Left hindlimb (tissue), 1 donor: ENCODE results near the gene ZNF492.
"Not testable (repeated sequence)": the region's sequence is repeated elsewhere in the genome, so short reads cannot be mapped to it uniquely, and the experiment has no call there.

ENCODE experiments used
- DNase-seq: peaks from one replicate; pipeline ENCODE4 v3.0.0-alpha.2; 2018

ZNF492 gene

DNA sequence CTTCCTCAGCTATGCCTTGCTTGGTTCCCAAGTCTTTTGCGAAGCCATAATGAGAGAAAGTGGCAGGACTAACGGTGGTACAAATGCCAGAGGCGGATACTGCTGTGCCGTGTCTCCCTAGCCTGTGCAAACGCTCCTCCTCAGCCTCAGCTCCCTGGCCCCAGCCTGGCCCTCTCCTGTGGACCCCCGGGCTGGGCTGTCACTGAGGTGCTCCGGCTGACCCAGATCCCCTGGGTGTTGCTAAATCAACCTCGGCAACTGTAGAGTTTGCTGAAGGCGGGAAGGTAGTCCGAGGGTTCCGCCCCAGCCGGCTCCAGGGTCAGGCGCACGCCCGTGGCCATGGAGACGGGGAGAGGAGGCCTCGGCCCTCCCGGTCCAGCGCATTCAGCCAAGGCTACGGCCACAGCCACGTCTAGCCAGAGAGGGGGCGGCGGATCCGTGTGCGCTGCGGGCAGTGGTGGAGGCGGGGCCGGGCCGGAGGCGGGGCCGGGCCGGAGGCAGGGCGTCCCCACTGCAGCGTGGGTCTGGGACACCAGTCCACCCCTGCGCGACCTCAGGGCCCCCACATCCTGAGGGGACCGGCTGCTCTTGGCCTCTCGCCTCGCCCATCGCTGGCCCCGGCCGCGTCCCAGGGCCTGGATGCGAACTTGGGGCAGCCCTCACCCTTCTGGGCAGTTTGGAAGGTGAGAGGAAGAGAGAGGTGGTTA is 16.4 kb upstream of the ZNF492 start:
- DNase-seq, result no peak

DNA sequence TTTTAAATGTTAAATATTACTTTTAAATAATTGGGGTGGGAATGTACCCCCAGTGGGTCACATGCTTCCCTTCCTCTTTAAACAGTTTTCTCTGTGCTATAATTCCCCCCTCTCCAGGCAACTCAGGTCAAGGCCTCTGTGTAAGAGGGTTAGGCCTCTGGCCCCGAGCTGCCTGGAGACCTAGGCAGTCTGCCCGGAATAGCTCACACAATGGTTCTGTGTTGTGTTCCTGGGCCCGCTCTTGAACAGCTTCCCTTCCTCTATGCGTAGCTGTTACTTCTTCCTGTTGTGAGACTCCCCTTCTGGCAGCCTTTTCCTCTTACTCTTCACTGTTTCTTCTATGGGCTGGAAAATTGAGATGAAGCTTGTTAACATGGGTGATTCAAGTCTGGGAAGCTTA is 14.8 kb upstream of the ZNF492 start:
- DNase-seq, result no peak

DNA sequence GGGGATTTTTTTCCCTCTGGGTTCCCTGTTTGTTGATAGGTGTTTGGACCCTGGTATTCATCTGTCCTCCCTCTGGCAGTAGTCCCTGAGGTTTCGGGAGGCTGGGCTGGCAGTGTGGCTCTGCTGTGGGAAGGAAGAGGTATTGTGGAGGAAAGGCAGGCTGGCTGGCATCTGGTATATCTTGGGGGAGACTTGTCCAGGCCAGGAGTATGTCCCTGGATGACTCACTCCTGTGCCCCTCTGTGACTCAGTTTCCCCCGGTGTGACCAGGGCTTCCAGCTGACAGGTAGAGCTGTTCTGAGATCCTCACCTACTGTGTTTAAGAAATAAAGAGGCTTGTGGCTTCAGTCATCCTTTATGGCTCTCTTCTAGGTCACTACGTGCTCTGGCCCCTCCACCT is 14.2 kb upstream of the ZNF492 start:
- no peak for DNase-seq

DNA sequence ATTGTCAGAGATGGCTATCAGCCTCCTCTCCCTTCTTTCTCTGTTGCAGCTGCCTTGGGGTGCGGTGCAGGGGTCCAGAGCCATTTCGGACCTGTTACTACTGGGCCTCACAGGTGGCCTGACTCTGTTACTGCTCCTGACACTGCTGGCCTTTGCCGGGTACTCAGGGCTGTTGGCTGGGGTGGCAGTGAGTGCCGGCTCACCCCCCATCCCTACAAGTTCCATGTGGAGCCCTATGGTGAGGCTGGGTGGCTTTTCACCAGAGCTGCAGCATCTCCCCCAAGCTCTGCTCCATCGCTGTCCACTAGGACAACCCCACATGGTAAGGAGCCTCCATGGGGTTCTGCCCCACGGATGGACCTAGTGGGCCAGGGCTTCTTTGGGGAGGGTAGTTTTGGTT is 13.7 kb upstream of the ZNF492 start:
- DNase-seq, result no peak

DNA sequence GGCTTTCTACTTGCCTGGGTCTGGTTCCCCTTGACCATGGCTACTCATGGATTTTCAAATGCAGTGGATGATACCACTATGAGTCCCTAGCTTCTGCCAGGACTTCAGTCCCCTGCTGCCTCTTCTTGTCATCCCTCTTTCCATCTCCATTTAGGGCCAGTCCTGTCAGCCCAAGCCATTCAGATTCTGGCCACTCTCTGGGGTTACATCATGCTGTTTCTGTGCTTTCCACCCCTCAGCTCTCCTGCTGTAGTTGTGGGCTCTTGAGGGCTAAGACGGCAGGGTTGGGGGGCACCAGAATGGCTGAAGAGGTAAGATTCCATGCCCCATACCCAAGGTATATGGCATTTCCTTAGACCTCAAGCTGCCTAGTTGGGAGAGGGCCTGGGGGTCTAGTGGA is 13.2 kb upstream of the ZNF492 start:
- no peak for DNase-seq

DNA sequence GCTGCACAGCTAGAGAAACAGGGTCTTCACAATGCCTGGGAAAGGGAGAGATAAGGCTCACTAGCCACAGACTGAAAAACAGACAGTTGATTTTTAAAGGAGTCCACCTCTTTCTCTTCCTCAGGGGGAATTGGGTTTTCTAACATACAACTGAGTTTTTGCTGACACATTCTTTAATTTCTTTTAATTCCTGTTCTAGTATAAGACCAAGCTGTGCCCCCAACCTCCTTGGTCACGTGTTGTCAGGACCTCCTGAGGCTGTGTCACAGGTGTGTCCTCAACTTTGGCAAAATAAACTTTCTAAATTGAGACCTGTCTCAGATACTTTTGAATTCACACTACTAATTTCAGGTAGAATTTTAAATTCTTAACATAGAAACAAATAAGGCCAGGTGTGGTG is 12.1 kb upstream of the ZNF492 start:
- DNase-seq, result no peak

DNA sequence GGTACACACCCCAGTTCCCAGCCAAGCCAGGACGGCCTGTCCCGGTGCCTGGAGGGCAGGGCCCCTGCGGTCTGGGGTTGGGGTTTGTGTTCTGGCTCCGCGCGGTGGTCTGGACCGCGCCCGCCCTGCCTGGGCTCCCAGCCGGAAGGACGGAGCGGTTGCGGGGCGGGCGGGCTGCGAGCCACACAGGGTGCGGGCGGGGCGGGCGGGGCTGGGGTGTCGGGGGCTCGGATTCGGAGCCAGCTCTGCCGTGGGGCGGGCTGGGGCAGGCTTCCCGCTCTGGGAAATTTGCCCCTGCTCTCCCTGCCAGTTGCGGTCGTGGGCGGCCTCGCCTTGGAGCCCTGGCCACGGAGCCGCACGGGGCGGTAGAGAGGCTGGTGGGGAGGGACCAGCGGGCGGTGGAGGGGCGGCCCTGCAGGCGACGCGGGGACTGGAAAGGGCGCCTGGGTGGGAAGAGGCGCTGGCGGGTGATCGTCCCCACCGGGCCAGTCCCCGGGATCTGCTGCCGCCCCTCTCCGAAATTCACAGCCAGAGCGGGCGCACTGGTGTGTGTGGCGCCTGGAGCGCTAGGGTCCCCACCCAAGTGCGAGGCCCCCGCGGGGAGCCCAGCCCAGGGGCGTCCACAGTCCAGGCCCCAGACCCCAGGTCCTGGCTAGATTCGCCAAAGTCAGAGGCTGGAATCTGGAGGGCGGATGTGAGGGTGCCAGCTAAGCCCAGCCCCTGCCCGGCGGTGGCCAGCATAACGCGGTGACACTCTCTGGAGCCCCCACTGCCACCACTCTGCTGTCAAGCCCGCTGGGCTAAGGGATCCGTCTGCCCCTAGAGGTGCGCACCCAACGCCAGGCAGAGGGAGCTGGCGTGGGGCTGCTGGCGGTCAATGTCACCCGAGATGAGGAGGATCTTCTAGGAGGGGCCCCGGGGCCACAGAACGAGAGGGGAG is 11.0 kb upstream of the ZNF492 start:
- DNase-seq, result no peak

DNA sequence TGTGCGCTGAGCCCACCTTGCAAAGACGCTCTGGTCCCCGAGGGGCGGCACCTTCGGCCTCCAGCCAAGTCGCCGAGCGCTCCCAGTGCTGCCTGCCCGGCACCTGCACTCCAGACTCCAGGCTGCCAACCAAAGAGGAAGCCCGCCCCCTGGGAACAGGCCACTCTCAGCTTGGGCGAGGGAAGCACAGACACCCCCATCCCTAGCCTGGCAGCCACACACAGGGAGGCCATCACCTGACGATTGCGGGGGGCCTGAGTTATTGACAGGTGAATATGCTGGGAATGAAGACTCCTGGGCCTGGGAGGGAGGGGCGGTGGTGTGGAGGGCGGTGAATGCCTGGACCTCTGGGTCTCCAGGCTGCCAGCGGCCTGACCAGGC is 10.3 kb upstream of the ZNF492 start:
- DNase-seq, result no peak

DNA sequence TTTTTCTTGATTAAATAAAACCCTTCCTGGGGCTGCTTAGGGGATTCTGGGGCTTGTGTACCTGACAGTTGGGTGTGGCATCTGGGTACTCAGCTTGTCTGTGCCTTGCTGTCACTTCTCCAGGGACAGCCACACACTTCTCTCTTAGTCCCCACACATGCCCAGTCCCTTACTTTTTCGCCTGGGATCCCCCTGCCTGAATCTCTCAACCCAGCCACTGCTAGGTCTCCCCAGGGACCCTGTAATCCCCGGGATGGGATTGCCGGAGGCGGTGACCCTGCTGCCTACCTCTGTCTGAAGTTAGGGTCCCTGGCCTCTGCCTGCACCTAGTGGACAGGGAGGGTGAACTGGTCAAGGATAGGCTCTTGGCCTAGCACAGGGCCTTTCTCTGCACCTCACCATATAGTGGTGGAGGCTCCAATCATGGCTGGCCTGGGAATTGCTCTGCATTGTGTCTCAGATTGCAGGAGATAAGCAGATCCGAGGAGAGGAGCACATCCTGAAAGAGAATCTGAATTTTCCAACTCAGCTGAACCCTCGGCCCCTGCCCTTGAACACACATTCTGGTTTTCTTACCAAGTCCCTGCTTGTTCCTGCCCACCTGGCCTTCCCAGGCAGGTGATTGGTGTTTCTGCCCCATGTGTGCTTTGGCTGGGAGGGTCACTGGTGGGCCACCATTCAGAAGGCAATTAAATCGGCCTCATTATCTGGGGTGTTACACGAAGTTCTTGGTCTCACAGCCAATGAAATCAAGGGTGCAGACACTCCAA is 8.7 kb upstream of the ZNF492 start:
- DNase-seq, result no peak

DNA sequence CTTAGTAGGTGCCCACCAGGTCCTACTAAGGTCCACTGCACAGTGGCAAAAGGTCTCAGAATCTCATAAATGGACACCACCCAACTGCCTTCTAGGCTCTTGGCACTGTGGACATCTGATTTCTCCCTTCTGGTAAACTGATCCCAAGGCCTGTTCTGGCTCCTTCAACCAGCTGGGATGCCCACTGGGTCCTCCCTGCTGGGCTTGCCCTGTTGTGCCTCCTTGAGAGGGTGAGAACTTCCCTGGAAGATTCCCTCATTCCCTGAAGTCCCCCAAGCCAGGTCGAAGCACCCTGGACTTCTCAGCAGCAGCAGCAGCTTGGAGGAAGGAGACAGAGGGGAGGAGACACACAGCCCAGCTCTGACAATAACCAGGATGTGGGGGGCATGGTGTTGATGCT is 6.6 kb upstream of the ZNF492 start:
- DNase-seq, result no peak

DNA sequence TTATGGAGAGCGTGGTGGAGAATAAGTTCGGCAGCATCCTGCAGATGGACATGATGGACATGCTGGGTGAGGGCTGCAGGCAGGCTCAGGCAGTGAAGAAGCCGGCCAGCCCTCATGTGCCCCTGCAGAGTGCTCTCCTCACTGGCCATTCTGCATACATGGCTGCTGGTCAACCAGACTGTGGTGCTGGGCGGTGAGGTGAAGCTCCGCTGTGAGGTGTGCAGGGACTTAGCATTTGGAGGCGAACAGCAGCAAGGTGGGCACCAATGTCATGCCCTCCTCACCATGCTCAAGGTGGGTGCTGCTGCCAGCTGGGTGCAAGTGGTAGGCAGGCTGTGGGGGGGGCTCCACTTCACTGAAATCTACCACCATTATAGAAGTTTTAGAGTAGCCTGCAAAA is 5.7 kb upstream of the ZNF492 start:
- no peak for DNase-seq

DNA sequence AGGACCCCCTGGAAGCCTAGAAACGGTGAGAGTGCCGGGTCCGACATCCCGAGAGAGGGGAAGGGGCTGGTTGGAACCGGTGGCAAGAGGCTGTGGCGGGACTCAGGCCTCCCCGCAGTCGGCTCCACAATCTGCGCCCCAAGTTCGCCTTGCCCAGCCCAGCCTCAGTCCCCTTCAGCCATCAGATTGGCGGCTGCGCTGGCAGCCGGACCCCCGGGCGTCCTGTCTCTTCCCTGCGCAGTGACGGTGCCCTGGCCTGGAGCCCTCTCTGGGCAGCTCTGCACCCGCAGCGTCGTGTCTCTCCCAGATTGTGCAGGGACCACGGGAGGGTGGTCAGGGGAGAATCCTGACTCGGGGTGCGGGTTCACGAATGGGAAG is 315 bp downstream of the ZNF492 start:
- DNase-seq, result no peak

DNA sequence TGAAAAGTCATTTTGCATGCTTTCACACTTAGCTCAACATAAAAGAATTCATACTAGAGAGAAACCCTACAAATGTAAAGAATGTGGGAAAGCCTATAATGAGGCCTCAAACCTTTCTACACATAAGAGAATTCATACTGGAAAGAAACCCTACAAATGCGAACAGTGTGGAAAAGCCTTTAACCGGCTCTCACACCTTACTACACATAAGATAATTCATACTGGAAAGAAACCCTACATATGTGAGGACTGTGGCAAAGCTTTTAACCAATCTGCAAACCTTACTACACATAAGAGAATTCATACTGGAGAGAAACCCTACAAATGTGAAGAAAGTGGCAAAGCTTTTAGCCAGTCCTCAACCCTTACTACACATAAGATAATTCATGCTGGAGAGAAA is 51.4 kb downstream of the ZNF492 start:
- not testable (repeated sequence) for DNase-seq

DNA sequence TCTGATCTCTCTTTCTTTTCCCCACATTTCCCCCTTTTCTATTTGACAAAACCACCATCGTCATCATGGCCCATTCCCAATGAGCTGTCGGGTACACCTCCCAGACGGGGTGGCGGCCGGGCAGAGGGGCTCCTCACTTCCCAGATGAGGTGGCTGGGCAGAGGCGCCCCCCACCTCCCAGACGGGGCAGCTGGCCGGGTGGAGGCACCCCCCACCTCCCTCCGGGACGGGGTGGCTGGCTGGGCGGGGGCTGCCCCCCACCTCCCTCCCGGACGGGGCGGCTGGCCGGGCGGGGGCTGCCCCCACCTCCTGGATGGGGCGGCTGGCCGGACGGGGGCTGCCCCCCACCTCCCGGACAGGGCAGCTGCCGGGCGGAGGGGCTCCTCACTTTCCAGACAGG is 68.5 kb downstream of the ZNF492 start:
- not testable (repeated sequence) for DNase-seq

DNA sequence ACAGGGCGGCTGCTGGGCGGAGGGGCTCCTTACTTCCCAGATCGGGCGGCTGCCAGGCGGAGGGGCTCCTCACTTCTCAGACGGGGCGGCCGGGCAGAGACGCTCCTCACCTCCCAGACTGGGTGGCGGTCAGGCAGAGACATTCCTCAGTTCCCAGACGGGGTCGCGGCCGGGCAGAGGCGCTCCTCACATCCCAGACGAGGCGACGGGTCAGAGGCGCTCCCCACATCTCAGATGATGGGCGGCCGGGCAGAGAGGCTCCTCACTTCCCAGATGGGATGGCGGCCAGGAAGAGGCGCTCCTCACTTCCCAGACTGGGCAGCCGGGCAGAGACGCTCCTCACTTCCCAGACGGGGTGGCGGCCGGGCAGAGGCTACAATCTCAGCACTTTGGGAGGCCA is 69.0 kb downstream of the ZNF492 start:
- DNase-seq, result not testable (repeated sequence)

DNA sequence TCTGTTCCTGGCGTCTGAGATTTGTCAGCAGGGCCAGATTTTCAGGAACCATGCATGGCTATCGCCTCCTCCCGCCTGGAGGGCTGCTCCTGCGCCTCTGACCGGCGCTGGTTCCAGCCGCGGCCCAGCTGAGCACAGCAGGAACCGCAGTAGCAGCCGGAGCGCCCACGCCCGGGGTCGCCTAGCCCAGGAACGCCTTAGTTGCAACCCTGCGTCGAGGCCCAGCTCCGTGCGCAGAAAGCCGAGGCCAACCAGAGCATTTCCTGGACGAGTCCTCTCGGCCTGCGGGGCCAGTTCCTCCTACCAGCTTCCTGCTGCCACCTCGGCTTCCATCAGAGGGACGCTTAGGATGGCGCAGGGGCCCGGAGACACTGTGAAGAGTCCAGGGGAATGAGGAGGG is 74.9 kb downstream of the ZNF492 start:
- no peak for DNase-seq
